ENCODE measurements around the gene PARP3.

PARP3 gene

DNA sequence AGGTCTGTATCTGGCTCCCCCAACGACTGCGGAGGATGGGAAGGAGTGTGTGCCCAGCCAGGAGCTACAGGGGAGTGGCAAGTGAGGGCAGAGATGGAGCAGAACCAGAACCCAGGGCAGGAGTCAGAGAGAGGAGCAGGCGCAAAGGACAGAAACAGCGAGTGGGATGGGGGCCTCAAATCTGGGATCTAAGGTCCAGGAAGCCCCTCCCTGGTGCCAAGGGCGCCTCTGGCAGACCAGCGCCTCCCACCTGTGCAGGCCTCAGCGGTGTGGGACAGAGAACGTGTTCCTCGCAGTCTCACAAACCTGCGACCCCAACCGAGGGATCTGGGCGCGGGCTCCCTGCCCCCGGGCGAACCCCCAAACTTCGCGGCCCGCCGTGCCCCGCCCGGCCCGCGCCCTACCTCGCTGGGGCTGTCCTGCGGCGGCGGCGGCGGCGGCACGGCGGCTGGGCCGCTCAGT, 24.8 kb downstream of the PARP3 start:
- no peak for DNase-seq (ENCODE audit: low spot score)

- peak; percentile 26 for DNase-seq (ENCODE audit: low spot score)
Measured at GRCh38 chr3:51967384-51968169, 25.4 kb downstream of the PARP3 start, which contains the start of gene PCBP4. TSS of gene PCBP4 (minus strand) at chr3:51967454. CDS start at chr3:51961240, 6,214 bp downstream.

DNA sequence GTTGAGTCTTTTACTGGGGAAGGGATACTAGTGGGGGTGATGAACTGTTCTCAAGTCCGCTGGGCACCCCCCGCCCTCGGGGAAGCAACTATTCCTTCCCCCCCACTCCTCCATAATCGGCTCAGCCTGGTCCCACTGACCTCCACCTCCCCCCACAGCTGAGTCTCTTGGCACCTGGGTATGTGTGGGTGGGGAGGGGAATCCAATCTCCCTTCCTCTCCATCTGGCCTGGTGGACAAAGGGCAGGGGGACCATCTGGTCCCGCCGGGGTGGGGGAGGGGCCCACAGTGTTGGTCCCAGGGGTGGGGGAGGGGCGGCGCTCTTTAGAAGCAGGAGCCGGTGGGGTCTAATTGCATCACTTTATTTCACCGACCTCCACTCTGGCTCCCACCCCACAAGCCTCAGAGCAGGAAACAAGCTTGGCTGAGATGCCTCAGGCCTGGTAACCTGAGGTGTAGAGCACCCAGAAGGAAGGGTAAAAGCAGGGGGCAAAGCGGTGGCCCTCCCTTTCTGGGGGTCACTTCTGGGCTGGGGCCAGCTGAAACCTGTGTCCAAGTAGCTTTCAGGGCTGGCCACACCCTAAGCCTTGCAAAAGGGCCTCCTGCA, 26.1 kb downstream of the PARP3 start:
- DNase-seq (ENCODE audit: low spot score) = peak; percentile 25

GRCh38 chr3:51968883-51969678, 26.9 kb downstream of the PARP3 start:
- DNase-seq (ENCODE audit: low spot score) = no peak

- DNase-seq (ENCODE audit: low spot score) = no peak
Measured at GRCh38 chr3:51969841-51970240, 27.7 kb downstream of the PARP3 start.

DNA sequence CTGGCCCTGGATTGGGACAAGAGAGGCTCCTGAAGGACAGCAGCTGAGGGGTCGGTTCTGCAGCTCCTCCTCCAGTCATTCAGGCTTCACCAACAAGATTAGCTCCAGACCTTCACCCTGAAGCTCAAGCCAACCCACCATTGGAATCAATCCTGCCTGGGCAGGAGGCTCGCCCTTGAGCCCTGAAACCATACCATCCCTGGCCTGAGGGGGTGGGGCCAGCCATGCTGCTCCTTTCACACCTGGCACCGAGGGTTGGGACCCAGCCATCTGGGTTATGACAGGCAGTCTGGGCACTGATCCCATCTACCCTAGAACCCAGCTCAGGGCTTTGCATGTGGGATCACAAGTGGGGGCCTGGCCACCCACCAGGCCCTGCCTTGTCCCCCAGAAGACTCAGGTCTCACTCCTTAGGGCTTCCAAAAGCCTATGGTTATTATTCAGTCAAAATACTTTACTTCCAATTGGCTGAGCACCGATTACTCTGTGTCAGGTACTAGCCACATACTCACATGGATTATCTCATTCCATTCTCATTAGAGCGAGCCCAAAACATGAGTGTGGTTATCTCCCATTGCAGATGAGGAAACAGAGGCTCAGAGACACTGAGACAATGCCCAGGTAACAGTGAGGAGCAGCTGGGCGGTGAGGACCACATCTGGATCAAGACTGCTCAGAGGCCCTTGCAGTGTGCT, 28.6 kb downstream of the PARP3 start:
- no peak for DNase-seq (ENCODE audit: low spot score)

GRCh38 chr3:51971350-51971749, 29.2 kb downstream of the PARP3 start:
- DNase-seq (ENCODE audit: low spot score) = no peak

GRCh38 chr3:51974277-51974962, 32.3 kb downstream of the PARP3 start:
- DNase-seq (ENCODE audit: low spot score) = no peak

DNA sequence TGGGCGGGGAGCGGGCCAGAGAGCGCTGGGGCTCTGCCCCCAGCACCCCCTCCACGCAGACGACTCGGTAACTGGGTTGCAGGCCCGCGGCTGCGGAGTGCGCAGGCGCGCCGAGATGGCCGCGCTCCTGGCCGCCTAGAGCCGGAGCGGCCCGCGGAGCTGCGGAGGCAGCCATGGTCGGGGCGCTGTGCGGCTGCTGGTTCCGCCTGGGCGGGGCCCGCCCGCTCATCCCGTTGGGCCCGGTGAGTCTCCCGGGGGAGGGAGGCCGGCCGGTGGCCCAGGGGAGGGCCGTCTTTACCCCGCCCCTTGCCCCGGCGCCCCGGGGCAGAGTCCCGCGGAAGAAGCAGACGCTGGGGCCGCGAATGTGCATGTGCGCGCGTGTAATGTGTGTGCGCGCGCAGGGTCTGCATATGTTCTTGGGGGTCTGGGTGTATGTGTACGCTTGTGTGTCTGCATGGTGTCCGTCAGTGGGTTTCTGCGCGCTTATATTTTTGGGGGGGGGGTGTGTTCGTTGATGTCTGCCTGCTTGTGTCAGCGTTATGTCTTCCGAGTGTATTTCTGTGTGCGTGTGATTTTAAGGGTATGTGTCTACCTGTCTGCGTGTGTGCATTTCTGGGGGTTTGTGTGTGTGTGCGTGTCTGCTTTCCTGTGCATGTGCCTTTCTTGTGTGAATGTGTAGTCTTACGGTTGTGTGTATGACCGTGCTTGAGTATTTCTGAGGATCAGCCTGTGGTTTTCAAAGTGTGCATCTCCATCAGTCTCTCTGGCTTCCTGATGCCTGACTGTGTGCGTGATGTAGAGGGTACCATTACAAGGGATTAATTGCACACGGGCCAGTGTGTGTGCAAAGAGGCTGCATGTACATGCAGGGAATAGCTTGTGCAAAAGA, 33.0 kb downstream of the PARP3 start, which contains the start of gene ABHD14A:
ABHD14A (plus strand) TSS at position 102 of the 889 bp plus-strand sequence; CDS start at position 174, 72 bp downstream.
- DNase-seq (ENCODE audit: low spot score) = peak; percentile 59

DNA sequence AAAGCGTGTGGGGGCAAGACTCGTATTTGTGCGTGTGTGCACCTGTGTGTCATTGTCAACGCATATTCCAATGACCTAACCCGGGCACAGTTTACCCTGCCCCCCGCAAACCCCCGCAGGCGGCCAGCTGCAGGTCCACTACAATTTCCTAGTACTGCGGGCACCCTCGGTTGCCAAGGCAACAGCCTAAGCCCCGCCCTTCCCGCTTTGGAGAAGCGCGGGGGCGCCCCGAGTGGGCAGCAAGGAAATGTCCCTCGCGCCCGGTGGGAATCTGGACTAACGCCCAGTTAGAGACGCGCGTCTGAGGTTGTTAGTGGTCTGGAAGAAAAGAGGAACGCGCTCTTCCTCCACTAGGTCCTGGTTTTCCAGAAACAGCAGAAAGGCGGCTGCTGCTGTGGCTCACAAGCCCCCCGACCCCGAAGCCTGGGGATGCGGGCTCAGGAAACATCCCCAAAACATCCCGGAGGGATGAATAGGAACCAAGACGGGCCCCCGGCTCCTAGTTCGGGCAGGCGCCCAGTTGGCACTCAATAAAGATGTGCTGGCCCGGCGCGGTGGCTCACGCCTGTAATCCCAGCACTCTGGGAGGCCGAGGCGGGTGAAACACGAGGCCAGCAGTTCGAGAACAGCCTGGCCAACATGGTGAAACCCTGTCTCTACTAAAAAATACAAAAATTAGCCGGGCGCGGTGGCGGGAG, 33.8 kb downstream of the PARP3 start:
- DNase-seq (ENCODE audit: low spot score) = peak; percentile 28

DNA sequence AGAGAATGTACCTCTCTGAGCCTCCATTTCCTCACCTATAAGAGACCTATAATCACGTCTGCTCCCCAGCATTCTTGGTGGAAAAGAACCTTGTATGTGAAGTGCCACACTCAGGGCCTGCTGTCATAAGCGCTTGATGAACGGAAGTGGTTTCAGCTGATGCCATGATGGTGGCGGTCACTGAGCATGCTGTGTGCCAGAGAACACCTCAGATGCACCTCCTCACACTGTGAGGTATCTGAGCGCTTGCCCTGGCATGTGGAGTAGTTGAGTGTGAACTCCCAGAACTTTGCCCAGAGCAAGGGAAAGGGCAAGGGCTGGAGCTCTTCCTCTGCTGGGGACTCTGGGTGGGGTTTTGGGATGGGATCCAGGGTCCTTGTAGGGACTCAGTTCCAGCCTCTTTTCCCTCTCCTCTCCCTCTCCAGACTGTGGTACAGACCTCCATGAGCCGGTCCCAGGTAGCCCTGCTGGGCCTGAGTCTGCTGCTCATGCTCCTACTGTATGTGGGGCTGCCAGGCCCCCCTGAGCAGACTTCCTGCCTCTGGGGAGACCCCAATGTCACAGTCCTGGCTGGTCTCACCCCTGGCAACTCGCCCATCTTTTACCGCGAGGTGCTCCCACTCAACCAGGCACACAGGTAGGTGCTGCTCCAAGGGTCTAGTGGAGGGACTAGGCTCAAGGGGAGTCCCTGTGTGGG, 35.4 kb downstream of the PARP3 start:
- DNase-seq (ENCODE audit: low spot score) = no peak

DNA sequence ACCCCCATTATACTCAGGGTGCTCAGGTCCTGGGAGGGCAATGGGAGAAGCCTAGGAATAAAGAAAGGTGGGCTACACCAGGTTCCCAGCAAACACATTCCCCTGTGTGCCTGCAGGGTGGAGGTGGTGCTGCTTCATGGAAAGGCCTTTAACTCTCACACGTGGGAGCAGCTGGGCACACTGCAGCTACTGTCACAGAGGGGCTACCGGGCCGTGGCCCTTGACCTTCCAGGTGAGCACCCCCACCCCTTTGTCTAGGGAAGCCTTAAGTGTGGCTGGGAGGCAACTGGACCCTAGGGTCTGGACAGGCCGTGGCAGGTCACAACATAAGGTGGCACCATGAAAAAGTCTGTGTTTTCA, 36.0 kb downstream of the PARP3 start:
- no peak for DNase-seq (ENCODE audit: low spot score)

GRCh38 chr3:51980253-51980652, 38.1 kb downstream of the PARP3 start:
- no peak for DNase-seq (ENCODE audit: low spot score)

GRCh38 chr3:51982352-51982837, 40.2 kb downstream of the PARP3 start:
- DNase-seq (ENCODE audit: low spot score) = no peak

DNA sequence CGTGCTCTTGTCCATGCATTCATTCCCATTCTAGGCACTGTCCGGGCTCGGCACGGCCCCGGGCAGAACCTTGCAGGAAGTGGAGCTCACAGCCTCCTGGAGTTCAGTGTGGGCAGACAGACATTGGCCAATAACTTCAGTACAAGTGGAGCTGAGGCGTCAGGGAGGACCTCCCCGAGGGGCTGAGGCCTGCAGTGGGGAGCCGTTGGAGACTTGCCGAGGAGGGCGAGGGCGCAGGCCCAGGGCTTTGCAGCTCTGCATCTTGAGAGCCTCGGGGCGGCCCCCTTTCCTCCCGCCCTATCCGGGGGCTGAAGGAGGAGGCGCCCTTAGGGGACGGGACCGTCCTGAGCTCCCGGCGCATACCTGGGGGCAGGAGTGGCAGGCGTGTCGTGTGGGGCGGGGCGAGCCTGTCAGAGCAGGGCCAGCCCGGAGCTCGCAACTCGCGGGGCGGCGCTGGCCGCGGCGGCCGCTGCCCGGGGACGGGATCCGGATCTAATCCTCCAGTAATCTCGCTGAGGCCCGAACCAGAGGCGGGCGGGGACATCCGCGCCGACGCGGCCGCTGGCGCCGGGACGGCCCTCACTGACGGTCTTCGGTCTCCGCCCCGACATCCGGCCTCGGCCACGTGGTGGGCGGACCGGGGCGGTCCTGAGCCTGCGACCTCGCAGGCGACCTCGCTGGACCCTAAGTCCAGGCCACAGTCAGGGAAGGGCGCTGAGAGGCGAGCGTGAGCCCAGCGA, 40.8 kb downstream of the PARP3 start, which contains the start of gene ACY1:
ACY1 (plus strand) TSS at position 698 of the 740 bp plus-strand sequence. CDS start 530 bp downstream, outside the sequence.
- DNase-seq (ENCODE audit: low spot score) = peak; percentile 68

DNA sequence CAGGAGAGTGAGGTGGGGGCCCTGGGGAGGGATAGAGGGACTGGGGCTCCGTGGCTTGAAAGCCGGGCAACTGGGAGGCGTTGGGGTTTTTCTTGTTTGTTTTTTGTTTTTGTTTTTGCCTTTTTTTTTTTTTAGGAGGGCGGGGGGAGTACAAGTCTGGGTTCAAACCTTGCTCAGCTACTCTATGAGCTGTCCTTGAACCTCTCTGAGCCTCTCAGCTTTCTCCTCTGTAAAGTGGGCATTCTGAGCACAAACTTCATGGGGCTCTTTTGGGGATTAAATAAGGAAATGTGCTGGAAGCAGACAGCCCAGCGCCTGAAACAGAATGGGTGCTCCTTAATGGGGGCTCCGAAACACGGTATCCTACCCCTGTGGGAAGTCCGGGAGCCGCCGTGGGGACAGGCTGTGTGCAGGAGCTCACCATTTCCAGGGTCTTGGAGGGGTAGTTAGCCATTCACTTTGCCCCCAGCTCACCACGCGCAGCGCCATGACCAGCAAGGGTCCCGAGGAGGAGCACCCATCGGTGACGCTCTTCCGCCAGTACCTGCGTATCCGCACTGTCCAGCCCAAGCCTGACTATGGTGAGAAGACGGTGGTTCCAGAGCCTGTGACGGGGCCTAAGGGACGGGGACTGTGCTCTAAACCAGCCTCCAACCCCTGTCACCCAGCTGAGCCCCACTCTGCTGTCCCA, 41.6 kb downstream of the PARP3 start:
- no peak for DNase-seq (ENCODE audit: low spot score)

GRCh38 chr3:51984269-51984647, 42.1 kb downstream of the PARP3 start:
- no peak for DNase-seq (ENCODE audit: low spot score)
